ENCODE results near the gene SORCS2.

Gene SORCS2

DNA sequence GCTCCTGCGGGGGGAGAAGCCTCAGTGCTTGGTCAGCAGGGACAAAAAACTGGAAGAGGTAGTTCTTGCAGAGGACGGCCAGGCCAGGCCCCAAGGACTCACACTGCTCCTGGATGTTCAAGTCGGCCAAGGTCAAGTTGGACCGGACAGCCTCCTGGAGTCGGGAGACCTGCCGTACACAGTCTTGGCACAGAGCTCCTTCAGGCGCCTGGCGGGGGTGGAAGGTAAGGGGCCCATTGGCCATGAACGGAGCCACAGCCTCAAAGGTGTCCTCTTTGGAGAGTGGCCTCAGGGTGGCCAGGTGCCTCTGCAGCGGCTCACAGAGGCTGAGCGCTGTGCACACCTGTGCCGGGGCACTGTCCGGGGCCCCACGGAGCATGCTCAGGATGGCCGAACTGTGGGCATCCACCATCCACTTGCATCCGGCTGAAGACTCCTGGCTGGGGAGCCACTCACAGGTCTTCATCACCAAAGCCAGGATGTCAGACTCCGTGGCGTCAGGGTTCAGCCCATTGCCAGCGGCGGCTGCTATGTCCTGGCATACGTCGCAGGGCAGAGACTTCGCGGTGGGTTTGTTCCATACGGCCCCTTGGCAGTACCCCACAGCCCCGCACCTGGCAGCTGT lies 241.9 kb downstream of the SORCS2 start:
- no peak overlapping the region for H3K4me3 ChIP-seq (ENCODE audit: control insufficient read depth, low read depth, low read length)
- no peak for TF ChIP-seq CTCF (IDR thresholded peaks at IDR 0.05; ENCODE audit: control insufficient read depth, insufficient read depth, low read depth, low read length, missing control alignments)
- no peak for DNase-seq (ENCODE audit: low read depth)

GRCh38 chr4:7434766-7435150 lies 242.4 kb downstream of the SORCS2 start, which contains the start of gene PSAPL1:
Gene PSAPL1, minus strand, starts transcription at chr4:7434930. Its CDS starts 51 bp downstream, at chr4:7434879.
- no peak for DNase-seq (ENCODE audit: low read depth)
- no peak within 1 kb of the TSS for H3K4me3 ChIP-seq (ENCODE audit: control insufficient read depth, low read depth, low read length)
- no peak for TF ChIP-seq CTCF (IDR thresholded peaks at IDR 0.05; ENCODE audit: control insufficient read depth, insufficient read depth, low read depth, low read length, missing control alignments)

- TF ChIP-seq CTCF (IDR thresholded peaks at IDR 0.05; ENCODE audit: control insufficient read depth, insufficient read depth, low read depth, low read length, missing control alignments): no peak
- H3K4me3 ChIP-seq (ENCODE audit: control insufficient read depth, low read depth, low read length): no peak overlapping the region
- DNase-seq (ENCODE audit: low read depth): no peak
Measured at GRCh38 chr4:7435471-7436061, 243.2 kb downstream of the SORCS2 start.

DNA sequence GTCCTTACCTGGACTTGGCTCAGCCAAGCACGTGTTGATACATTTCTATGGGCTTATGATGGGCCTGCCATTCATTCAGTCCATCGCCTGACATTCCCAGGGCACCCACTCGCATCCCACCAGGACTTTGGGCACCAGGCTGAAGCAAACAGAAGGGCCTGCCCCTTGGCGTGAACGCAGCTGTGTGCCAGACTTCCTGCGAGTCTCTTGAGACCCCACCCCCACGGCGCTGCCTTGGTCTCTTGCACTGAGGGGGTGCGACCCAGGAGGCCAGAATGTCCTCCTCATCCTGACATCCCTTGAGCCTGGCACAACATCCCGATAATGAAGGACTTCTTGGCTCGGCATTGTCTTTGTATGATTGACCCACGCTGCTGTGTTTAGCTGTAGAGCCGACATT lies 243.9 kb downstream of the SORCS2 start:
- DNase-seq (ENCODE audit: low read depth): no peak
- H3K4me3 ChIP-seq (ENCODE audit: control insufficient read depth, low read depth, low read length): no peak overlapping the region
- TF ChIP-seq CTCF (IDR thresholded peaks at IDR 0.05; ENCODE audit: control insufficient read depth, insufficient read depth, low read depth, low read length, missing control alignments): no peak

DNA sequence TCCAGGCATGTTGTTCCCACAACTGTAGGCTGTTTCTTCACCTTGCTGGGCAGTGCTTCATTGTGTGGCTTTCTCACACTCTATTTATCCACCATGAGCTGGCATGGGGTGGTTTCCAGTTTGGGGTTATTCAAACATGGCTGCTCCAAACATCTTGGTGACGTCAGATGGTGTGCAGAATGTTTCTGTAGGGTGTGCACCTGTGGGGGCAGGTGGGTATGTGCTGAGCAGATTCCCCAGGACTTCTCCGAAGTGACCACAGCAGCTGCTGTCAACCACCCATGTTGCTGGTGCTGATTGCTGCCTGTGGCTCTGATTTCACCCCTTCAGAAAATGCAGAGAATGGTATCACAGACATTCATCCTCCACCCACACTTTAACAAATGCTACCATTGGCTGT lies 247.4 kb downstream of the SORCS2 start:
- TF ChIP-seq CTCF (IDR thresholded peaks at IDR 0.05; ENCODE audit: control insufficient read depth, insufficient read depth, low read depth, low read length, missing control alignments): no peak

DNA sequence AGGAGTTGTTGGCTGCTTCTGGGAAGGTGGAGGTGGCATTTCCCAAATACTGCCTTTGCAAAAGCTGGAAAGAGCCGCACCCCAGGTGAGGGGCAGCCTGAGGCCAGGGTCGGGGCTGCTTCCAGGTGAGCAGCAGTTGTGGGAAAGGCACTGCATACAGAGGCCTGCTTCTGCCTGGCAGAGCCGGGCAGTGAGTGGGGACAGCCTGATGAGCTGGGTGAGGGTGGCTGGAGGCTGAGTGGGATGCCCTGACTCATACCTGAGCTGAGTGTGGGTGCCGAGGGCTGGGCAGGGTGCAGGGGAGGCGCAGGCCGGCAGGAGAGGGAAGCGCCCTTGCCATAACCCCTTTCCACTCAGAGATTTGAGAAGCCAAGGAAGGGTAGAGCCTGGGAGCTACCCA lies 248.9 kb downstream of the SORCS2 start:
- TF ChIP-seq CTCF (IDR thresholded peaks at IDR 0.05; ENCODE audit: control insufficient read depth, insufficient read depth, low read depth, low read length, missing control alignments): no peak
- no peak for DNase-seq (ENCODE audit: low read depth)
- no peak overlapping the region for H3K4me3 ChIP-seq (ENCODE audit: control insufficient read depth, low read depth, low read length)

More for the DNA sequence above, 247.4 kb downstream of the SORCS2 start:
- no peak overlapping the region for H3K4me3 ChIP-seq (ENCODE audit: control insufficient read depth, low read depth, low read length)
- DNase-seq (ENCODE audit: low read depth): no peak
